HG03060 (cell line): ENCODE data around the gene PCBP2.

Source experiments
- ATAC-seq: cut with Tn5 transposase; IDR thresholded peaks from one replicate; pipeline ENCODE4 v1.9.1; 2021; ENCODE audit warnings: low read depth, moderate number of reproducible peaks; ENCODE audit not compliant: unreplicated experiment

The PCBP2 gene

GRCh38 chr12:53489242-53489864 lies 37.5 kb downstream of the PCBP2 start:
- ATAC-seq: no peak

GRCh38 chr12:53492188-53492587 lies 40.3 kb downstream of the PCBP2 start:
- ATAC-seq: no peak

GRCh38 chr12:53492830-53493609 lies 41.1 kb downstream of the PCBP2 start:
- ATAC-seq: no peak

DNA sequence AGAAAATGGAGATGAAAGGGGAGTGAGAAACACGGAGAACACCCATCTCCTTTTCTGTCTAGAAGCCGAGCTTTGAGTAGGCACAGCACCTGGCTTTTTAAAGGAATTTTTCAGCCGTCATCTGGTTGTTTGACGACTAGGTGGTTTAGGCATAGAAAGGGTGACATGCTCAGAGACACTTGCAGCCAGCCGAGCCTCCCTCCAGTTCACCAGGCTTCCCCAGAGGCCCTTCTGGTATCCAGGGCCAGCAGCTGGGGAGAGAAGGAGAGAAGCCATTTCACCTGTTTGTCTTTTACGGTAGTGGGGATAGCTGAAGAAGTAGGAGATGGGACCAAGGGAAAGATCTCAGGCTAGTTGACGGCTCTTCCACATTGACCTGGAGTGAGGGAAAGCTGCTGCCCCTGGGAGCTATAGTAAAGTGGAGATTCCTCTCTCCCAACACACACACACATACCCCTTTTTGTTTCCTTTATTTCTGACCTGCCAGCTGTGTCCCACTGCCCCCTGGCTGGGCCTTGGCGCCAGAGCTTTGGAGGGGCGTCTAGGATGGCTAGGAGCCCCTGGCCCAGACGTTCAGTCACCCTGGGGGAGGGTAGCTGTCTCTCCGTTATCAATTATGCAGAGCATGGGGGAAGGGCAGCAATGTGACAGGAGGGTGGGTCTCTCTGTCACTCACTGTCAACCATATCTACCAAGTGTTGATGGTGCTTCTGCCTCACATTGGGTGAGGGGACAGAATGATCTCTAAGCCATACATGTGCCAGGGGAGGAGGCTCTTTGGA lies 41.9 kb downstream of the PCBP2 start:
- ATAC-seq: no peak

- no peak for ATAC-seq
Measured at GRCh38 chr12:53495903-53496751, 44.2 kb downstream of the PCBP2 start.

DNA sequence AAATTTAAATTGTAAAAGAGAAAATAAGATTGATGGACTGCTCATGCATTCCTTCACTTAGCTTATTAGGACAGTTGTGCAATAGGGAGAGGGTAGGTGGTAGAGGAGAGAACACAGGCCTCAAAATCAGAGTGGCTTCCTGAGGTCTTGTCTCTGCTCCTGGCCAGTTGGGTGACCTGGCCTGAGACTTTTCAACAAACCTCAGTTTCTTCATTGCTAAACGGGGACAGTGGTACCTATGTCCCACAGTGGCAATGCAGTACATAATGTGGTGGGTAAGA lies 44.8 kb downstream of the PCBP2 start:
- no peak for ATAC-seq

- no peak for ATAC-seq
Measured at GRCh38 chr12:53497461-53497860, 45.6 kb downstream of the PCBP2 start.

DNA sequence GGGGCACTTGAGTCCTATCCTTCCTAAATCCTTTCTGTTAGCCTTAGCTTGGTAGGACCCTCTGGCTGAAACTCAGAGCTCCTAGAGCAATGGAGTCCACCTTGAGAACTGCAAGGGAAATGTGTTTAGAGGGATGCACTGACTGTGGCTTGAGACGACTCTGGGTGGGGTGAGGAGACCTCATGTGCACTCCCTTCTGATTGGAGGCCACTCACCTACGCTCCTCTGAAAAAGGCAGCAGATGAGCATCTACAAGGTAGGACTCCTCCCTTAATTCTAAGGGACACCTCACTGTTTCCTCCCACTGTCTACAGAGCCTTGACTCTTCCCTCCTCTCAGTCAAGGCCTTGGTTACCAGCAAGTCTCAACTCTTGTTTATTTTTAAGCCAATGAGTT lies 46.3 kb downstream of the PCBP2 start:
- ATAC-seq: no peak

GRCh38 chr12:53499266-53500141 lies 47.6 kb downstream of the PCBP2 start, which contains the start of gene MAP3K12:
TSS of gene MAP3K12 (minus strand) at chr12:53499458. CDS start at chr12:53487391, 12,067 bp downstream.
- ATAC-seq: no peak

- no peak for ATAC-seq
Measured at GRCh38 chr12:53500142-53500775, 48.4 kb downstream of the PCBP2 start.

- ATAC-seq: peak; percentile 69
Measured at GRCh38 chr12:53500776-53501614, 49.1 kb downstream of the PCBP2 start, which contains the start of gene TARBP2. TSS of gene TARBP2 (plus strand) at chr12:53501283. CDS start at chr12:53501409, 126 bp downstream.

- no peak for ATAC-seq
Measured at GRCh38 chr12:53501615-53502181, 49.8 kb downstream of the PCBP2 start.

DNA sequence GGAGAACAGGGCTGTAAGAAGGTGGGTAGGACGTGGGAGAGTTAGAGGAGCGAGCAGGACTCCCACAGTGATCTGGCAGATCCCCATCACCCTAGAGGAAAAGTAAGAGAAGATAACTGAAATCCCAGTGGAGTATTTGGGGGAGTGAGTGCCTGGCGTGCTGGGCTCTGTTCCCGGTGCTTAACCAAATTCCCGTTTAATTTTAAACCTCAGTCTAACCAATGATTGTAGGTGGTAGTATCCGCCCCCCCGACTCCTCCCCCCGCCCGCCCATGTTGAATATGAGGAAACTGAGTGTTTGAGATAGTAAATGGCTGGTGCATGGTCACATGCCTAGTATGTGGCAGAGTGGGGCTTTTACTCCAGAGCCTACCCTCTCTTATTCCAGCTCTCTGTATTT lies 50.4 kb downstream of the PCBP2 start:
- no peak for ATAC-seq

DNA sequence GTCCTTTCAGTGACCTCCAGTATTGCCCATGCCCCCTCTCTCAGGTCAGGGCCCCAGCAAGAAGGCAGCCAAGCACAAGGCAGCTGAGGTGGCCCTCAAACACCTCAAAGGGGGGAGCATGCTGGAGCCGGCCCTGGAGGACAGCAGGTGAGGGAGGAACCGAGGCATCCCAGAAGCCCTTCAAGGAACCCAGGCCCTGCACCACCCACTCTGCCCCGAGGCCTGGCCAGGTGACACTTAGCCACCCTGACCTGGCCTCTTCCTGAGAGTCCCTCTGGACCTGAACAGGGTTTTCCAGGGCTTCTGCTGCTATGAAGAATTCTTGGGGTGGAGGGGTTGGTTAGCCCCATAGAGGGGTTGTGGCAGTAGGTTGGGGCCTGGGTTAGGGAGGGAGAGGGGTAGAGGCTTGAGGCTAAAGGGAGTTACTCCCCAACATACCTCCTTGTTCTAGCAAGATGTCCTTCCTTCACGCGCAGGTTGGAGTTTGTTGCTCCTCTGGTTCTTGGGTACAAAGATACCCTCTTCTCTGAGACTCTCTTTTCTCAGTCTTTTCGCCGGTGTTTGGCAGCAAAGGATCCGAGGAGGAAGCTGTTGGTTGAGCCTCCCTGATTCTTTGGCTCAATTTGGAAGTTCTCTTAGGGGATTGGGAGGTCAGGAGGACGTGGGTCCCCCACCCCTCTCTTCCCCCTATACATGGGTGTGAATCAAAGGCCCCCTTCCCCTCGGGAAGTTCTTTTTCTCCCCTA lies 51.3 kb downstream of the PCBP2 start:
- ATAC-seq: no peak

GRCh38 chr12:53504004-53504920 lies 52.4 kb downstream of the PCBP2 start:
- ATAC-seq: no peak

DNA sequence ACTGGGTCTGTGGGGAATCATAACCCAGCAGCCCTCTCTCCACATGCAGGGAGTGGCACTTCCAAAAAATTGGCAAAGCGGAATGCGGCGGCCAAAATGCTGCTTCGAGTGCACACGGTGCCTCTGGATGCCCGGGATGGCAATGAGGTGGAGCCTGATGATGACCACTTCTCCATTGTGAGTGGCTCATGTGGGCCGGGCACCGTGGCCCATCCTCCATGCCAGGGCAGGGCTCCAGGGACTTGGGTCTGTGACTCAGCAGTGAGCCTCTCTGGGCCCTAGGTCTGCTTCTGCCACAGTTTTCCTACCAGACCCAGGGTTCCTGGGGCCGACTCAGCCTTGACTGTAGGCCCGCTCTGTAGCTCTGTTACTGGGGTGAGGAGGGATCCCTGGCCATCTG lies 53.2 kb downstream of the PCBP2 start:
- no peak for ATAC-seq
